Kidney tubule cell (primary cell): Measurements from ENCODE around the gene HAP1.
"Not testable (repeated sequence)": the region's sequence is repeated elsewhere in the genome, so short reads cannot be mapped to it uniquely, and the experiment has no call there.

Experiments used
- DNase-seq: peaks from one replicate; pipeline ENCODE4 v3.0.0-alpha.2; 2018; ENCODE audit warnings: low spot score

HAP1 gene, protein sequence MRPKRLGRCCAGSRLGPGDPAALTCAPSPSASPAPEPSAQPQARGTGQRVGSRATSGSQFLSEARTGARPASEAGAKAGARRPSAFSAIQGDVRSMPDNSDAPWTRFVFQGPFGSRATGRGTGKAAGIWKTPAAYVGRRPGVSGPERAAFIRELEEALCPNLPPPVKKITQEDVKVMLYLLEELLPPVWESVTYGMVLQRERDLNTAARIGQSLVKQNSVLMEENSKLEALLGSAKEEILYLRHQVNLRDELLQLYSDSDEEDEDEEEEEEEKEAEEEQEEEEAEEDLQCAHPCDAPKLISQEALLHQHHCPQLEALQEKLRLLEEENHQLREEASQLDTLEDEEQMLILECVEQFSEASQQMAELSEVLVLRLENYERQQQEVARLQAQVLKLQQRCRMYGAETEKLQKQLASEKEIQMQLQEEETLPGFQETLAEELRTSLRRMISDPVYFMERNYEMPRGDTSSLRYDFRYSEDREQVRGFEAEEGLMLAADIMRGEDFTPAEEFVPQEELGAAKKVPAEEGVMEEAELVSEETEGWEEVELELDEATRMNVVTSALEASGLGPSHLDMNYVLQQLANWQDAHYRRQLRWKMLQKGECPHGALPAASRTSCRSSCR

GRCh38 chr17:41734139-41734948, at the start of gene HAP1:
TSS of gene HAP1 (minus strand) at chr17:41734643. CDS start at chr17:41734634, 9 bp downstream.
- DNase-seq = peak; percentile 44

DNA sequence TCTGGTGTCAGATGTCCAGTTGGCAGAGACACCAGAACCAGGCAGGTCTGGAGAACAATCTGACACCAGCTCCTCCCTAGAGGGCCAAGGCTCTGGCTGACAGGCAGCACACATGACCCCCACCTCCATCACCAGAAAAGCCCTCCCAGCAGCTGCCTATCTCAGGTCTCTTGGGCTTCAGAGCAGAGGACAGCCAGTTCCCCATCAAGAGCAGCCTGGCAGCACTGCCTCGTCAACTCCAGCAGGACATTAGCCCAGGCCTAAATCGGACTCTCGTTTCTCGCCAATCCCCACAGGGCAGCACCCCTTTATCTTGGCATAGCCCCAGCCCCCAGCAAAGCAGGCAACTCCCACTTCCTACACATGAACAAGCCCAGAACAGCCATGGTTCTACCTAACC, 47.7 kb upstream of the HAP1 start:
- no peak for DNase-seq

DNA sequence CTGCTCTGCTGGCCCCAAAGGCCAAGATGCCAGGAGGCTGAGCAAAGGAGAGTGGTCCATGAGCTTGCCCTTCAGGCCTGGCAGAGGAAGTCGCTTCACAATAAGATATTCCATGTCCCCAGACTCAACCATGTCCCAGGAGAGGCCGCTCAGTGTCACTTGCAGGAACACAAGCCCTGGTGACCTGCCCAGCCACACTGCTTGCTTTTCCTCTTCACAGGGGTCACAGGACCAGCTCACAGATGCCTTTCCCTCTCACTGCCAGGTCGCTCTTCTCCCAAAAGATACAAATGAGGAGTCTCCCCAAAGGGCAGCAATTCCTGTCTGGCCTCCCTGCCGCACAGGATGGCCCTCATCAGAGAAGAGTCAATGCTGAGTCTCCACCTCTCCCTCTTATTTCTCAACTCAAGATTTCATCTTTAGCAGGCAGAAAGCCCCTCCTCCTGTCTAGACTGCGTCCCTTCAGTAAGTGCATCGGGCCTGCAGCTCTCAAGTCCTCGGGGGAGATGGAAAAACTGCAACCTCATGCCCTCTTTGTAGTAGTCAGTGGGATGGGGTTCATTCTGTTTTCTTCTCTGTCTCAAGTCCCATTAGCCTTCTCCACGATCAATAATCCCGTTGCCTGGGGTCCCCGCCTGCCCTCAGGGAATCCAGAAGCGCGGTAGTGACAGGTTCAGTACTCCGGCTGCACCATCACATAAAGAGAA, 47.1 kb upstream of the HAP1 start:
- no peak for DNase-seq

GRCh38 chr17:41779954-41780353, 45.5 kb upstream of the HAP1 start:
- no peak for DNase-seq

DNA sequence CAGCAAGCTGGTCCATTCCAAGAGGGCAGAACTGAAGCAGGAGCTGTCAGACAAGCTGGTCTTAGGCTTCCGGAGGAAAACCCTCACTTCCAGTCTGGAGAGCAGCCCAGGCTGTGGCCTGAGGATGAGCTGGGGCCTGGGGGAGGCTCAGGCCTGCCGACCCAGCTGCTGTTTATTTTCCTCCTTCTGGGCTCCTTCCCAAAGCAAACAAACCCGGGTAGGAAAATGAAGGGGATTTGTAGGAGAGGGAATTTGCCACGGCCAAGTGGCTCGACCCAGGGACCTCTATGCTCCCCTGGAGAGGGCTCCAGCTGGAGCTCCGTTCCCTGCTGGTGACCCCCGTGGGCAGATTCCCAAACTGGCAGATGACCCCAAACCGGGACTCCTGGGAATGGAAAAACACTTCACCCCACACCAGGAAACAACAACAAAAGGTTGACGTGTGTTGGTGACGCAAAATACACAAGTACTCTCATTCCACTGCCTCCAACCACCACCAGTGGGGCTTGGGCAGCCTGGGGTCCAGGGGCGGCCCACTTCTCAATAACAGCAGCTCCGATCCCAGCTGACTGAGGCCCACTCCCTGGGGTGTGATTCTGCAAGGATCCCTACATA, 43.2 kb upstream of the HAP1 start:
- peak; percentile 85 for DNase-seq

GRCh38 chr17:41777157-41777573, 42.7 kb upstream of the HAP1 start:
- peak; percentile 94 for DNase-seq

GRCh38 chr17:41776262-41776900, 41.9 kb upstream of the HAP1 start:
- DNase-seq = not testable (repeated sequence)

GRCh38 chr17:41775394-41776226, 41.2 kb upstream of the HAP1 start:
- DNase-seq = peak; percentile 58

DNA sequence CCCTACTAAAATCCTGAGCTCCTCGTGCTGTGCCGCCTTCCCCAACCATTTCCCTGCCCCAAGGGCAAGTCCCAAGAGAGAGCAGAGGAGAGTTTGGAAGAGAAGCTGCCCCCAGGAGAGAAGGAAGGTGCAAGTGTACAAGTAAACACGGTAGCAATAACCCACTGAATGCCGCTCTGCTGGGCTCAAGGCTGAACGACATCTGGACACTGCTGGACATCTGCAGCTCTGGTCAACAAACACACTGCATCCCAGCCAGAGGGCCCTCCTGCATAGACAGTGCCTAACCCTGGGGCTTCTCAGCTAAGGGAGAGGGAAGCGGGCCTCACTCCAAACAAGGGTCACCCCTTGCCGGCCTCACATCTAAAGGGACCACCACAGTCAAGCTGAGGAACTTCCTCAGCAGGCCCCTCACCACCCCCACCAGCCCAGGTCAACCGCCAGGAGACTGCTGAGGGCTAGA, 39.3 kb upstream of the HAP1 start:
- peak; percentile 41 for DNase-seq

DNA sequence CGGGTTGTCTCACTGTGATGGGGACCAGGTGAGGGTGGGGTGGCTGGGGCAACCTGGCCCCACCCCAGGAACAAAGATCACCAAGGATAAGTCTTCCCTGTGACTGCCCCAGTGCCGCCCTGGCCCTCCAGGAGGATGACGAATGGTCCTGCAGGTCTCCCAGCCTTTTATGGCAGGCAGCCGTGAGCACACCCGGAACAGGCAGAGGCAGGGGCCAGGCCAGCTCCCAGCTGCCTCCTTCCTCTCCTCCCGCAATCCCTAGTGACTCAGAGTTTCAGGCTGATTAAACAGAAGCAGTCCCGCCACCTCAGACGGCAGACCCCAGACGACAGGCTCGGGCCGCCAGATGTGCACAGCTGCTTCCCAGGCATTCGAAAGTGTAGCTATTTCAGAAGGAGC, 38.7 kb upstream of the HAP1 start:
- peak; percentile 97 for DNase-seq

- DNase-seq = no peak
These were observed 38.2 kb upstream of the HAP1 start for GRCh38 chr17:41772586-41773189.

- DNase-seq = peak; percentile 67
These were observed 37.8 kb upstream of the HAP1 start for GRCh38 chr17:41772218-41772585.

DNA sequence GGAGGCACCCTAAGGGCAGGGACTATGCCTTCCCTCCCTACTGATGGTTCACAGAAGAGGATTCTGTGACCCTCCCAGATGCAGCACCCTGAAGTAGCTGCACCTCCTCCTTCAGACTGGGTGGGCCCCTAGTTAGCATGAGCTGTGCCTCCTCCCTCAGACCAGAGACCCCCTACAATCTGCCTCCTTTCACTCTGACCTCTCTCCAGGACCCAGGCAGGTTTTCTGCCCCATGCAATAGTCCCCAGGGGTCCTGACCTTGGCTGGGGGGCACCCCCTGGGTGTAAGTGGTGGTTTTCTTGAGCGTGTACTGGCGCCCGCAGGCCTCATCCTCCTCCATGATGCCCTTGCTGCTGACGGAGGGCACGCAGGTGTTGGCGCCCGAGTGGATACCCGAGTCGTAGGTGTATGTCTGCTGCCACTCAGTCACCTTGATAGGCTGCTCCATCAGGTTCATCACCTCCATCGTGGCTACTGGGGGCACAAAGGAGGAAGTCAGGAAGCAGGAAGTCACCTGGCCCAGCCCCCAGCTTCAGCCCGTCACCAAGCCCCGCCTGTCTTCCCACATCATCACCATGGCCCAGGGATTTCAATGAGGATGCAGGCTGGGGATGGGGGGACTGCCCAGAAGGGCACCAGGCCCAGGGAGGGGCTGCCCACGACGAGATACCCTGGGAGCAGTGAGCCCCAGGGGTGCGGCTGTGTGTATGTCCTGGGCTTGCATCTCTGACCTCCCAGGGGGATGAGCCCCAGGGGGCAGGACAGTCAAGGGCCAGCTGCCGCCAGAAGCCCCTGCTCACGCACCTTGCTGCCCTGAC, 37.2 kb upstream of the HAP1 start:
- DNase-seq = peak; percentile 49

- no peak for DNase-seq
These were observed 35.5 kb upstream of the HAP1 start for GRCh38 chr17:41769985-41770384.

DNA sequence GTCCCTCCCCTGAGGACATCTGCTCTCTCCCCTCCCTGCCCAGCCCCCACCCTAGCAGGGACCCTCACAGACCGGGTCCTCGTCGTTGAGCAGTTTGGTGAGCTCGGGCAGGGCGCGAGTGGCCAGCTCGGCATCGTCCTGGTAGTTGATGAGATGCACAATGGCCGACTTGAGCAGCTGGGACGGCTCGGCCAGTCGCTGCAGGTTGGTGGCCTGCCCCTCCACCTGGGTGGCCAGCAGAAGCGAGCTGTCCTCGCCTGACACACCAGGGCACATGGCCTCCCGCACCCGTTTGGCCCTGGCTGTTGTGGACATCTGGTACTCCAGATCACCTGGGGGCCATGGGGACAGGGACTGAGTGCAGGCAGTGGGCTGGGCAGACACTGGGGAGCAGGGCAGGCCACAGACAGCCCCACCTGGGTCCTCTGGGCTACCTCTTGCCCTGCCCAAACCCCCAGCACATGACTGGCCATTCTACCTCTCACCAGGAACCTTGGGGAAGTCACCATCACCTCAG, 35.0 kb upstream of the HAP1 start:
- no peak for DNase-seq

DNA sequence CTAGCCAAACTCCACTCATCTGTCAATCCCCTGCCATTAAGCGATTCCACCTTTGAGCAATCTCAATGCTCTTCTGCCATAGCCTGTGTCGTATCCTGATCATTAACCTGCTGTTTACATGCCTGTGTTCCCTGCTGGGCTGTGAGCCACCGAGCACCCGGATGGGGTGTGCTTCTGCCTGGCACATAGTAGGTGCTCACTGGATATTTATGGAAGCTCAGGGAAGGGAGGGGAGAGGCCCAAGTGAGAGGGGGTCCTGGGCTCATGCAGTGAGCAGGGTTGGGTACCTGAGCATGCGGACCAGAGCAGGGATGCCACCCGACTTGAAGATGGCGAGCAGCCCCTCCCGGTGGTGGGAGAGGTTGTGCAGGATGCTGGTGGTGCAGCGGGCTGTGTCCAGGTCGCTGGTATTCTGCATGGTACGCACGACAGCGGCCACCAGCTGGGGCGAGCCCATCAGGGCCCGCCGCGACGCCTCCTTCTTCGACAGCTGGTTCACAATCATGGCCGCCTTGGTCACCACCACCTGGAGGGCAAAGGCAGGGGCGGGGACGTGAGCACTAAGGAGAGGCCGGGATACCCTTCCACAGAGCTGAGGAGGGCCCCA, 34.3 kb upstream of the HAP1 start:
- DNase-seq = no peak

DNA sequence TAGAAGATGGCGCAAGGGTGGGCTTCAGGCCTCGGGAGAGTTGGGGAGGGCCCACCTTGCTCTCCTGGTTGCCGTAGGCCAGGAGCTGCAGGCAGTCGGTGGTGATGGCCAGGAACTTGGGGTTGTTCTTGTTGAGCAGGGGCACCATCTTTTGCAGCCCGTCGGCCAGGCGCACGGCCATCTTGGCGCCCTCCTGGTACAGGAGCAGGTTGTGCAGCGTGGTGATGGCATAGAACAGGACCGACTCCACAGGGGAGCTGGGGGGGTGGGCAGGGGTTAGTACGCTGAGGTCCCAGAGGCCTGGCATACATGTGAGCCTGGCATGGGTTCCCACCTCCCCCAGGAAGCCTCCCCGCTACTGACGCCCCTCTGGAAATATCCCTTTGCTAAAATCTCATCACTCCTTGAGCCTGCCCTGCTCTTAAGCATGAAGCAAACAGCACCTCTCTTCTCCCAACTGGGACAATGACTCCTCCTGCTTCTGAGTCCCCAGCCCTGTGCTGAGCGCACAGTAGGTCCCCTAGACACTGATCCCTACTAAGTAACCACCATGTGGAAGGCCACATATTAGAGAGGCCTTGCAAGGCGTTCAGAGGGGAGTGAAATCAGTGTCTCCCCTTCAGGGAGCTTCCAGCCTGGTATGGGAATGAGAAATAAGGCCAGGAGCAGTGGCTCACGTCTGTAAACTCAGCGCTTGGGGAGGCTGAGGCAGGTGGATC, 33.0 kb upstream of the HAP1 start:
- no peak for DNase-seq

DNA sequence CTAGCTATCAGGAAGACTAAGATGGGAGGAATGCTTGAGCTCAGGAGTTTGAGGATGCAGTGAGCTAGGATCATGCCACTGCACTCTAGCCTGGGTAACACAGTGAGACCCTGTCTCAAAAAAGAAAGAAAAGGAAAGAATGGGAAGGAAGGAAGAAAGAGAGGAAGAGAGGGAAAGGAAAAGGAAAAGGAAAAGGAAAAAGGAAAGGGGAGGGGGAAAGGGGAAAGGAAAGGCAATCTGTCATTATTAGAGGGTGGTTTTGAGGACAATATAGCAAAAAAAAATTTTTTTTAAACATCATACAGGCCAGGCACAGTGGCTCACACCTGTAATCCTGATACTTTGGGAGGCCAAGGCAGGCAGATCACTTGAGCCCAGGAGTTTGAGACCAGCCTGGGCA, 31.7 kb upstream of the HAP1 start:
- no peak for DNase-seq
